GM20431 (cell line): ENCODE results near the gene PLPP7.

Experiments used
- in situ Hi-C: fragments of 300-500 bp; cut with MseI, MboI; formaldehyde crosslinking; loops from one replicate; pipeline ENCODE4 v1.15.0; 2020; ENCODE audit warnings: low sequenced_read_pairs; ENCODE audit not compliant: unreplicated experiment

PLPP7 gene

DNA sequence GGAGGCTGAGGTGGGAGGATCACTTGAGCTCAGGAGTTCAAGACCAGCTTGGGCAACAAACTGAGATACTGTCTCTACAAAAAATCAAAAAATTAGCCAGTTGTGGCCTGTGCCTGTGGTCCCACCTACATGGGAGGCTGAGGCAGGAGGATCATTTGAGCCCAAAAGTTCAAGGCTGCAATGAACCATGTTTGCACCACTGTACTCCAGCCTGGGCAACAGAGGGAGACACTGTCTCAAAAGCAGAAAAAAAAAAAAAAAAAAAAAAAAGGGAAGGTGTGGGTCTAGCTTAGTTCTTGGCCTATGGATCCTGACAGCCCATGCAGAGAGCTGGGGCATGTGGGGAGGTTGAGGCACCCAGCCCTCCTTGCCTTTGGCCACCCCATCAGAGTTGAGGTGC is 10.9 kb downstream of the PLPP7 start:
- in situ Hi-C loops: no loop called here

DNA sequence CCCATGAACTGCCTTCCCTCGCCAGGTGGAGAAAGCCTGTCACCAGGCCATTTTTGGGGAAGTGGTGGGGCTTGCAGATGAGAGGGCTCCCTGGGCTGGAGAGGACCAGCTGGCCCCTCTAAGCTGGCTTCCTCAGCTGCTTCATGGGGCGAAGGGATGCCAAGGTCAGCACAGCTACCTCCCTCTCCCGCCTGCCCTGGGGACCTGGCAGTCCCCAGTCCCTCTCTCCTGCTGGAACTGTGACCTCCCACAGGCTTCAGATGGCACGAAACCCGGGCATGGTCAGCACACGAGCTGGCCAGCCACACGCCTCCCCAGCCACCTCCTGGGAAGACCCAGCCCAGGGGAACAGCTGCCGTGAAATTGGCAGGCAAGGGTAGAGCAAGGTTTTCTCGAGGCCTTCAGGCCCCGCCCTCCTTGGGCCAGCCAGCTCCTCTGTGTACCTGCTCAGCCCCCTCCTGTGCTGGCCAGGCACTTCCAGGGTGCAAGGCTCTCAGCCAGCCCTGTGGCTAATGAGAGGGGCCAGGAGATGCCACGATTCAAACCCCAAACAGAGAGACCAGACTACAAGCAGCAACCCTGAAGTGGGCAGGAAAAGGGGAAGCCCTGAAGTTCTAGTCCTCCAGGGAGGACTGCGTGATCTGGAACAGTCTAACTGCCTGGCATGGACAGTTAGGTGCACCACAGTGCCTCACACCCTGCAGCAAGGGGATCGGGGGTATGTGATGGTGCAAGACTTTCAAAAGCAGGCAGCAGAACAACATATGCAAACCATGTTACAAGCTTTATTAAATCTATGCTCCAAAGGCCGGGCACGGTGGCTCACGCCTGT is 12.9 kb downstream of the PLPP7 start:
- in situ Hi-C loops: no loop called here

DNA sequence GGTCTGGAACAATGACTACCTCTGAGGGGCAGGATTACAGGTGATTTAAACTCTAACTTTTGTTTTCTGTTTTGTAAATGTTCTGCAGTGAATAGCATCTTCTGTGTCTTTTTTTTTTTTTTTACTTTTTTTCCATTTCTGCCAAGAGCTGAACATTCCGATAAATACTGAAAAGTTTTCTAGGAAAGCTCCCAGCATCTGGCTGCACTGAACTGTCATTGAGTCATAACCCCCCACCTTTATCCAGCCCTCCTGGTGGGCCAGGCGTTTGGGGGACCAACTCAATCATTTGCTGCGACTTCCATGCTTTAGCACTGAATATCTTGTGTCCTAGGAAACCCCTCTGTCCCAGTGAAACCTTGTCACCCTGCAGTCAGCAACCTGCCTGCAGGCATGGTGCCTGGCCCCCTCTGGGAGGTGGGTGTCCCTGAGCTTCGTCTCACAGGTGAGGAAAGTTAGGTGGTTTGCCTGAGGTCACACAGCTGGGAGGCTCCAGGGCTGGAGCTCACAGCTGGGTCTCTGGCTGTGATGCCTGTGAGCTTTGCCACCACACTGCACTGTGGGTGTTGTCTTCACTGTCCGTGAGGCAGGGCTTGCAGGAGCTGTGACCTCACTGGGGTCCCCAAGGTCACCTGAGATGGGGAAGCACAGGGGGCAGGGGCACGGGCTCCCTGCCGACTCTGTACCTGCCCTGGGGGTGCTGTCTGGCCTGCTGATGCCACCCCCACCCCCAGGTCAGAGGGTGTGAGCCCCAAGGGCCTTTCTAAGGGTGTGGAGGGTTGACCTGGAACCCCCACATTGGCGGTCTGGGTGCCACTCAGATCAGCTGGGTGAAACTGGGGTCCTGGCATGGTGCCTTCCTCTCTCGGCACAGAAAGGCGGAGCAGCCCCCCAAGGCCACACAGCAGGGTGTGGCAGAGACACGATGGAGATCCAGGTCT is 14.1 kb downstream of the PLPP7 start:
- in situ Hi-C loops: no loop called here

DNA sequence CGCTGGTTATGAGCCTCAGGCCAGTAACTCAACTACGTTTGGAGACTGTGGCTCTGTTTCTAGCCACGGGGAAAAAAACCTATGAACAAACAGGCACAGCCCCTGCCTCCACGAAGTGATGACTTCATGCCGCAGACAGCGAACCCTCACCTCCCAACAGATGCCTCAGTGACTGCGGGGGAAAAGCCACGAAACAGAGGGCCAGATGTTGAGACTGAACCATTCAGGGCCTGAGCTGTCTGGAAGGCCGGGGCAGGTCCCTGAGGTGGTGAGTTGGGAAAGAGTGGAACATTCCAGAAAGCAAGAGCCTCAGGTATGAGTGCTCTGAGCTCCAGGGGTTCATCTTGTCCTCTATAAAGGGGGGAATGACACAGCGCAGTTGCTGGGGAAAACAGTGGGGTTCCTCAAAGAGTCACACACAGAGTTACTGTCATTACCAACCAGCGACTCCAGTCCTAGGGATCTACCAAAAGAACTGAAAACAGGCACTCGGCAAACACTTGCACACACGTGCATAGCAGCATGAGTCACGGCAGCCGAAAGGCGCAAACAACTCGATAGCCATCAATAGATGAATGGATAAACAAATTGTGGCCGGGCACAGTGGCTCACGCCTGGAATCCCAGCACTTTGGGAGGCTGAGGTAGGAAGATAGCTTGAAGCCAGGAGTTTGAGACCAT is 15.3 kb downstream of the PLPP7 start:
- in situ Hi-C loops: no loop called here

DNA sequence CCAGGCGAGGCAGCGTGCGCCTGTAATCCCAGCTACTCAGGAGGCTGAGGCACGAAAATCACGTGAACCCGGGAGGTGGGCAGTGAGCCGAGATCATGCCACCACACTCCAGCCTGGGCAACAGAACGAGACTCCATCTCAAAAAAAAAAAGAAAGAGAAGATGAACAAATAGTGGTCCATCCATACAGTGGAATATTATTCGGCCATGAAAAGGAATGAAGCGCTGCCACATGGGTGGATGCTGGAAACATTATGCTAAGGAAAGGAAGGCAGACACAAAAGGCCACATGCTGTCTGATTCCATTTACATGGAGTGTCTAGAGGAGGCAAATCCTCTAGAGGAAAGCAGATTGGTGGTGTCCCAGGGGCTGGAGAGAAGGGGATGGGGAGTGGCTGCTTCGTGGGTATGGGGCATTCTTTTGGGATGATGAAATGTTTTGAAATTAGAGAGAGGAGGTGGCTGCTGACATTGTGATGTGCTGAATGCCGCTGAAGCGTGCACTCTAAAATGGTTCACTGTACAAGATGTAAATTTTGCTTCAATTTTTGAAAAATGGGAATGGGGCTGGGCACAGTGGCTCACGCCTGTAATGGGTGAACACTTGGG is 17.0 kb downstream of the PLPP7 start:
- in situ Hi-C loops: no loop called here

DNA sequence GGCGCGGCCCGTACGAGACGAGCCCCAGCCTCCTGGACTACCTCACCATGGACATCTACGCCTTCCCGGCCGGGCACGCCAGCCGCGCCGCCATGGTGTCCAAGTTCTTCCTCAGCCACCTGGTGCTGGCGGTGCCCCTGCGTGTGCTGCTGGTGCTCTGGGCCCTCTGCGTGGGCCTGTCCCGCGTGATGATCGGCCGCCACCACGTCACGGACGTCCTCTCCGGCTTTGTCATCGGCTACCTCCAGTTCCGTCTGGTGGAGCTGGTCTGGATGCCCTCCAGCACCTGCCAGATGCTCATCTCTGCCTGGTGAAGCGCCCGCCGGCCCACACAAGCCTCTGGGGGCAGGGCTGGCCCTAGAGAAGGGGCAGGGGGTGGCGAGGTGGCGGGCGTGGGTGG is 18.5 kb downstream of the PLPP7 start:
- in situ Hi-C loops: no loop called here

DNA sequence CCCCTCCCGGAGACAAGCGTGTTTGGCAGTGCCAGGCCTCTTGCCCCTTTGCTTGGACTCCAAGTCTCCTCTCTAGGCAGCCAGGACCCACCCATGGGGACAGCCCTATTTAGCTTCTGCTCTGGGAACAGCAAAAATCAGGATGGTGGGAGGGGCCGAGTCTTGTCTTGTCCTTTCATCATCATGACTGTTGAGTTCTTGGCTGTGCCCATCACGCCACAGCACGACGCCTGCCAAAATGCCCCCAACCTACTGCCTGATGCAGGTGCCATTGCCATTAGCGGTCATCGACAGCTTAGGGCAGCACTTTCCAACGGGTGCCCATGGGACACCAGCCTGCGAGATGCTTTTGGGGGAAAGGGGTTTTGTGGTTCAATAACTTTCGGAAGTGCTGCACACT is 18.9 kb downstream of the PLPP7 start:
- in situ Hi-C loops: no loop called here

DNA sequence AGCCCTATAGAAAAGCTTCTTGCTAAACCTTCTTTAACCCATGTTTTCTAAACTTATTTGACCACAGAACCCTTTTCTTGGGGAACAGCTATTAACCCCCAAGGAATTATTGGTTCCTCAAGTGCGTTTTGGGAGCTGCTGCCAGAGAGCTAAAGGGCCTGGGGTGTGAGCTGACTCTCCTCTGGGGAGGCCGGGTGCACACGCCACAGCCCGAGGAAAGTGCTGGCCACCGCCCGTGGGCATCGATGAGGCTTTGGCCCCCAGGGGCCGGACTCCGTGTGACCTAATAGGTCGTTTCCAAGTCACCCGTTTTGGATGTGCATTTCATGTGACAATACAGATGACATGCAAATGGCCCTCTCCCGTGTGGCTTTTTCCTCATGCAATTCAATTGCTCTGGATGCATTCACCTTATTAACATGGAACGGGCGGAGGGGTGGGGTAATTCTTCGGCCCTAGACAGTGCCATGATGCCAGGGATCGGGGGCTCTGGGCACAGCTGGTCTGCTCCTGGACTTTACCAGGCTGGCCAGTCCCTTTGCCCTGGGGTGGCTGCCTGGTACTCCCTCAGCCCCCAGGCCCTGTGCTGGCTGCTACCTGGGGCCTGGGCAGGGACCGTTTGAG is 19.5 kb downstream of the PLPP7 start:
- in situ Hi-C loops: no loop called here

DNA sequence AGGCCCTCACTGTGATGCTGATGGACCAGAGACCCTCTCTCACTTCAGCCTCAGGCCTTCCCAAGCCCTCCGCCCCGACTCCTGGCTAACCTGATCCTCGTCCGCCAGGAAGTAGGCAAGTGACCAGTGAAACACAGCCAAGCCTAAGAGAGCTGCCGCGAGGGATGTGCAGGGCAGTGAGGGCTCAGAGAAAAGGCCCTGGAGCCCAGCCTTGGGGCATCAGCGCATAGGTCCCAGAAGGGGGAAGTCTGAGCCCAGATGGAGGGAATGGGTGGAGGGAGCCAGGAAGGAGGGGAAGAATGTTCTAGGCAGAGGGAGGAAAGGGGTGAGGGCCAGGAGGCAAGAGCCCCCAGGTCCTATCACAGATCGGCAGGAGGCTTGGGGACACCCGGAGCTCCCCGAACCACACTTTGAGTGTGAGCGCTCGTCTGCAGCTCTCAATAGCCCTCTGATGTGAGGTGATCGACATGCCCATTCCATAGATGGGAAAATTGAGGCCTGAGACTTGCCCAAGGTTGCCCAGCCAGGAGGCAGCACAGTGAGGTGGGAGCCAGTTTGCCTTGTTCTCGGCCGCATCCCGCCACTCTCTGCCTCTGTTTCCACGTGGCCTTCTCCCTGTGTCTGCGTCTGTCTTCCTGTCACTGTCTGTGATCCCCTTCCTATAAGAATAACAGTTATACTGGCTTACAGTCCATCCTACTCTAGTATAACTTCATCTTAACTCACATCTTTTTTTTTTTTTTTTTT is 20.2 kb downstream of the PLPP7 start:
- in situ Hi-C loops: no loop called here

DNA sequence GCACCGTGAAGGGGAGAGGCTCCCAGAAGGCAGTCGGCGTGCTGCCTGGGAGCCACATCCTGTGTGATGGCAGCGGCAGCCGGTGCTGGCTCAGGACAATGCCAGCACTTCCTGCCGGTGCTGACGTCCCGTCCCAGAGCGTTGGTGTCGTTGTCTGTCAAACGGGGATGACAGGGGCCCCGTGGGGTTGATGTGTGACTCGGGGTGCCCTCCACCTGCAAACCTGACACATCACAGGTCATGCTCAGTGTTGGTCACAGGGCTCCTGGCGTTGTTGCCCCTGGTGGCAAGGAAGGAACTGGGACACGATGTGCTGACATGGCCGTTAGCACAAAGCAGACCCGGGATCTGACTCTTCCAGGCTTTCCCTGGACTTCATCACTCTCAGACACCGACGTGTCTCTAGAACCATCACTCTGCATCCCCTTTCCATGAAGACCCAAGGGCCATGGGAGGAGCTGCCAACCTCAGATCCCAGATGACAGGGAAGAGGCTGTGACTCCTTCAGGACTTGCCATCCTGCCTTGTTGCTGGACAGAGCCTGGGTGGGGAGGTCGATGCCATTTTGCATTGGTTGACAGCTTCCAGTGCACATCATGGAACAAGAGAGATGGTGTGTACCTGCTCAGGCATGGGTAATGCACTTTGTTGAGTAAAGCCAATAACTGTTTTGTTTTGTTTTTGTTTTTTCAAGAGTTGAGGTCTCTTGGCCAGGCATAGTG is 21.5 kb downstream of the PLPP7 start:
- in situ Hi-C loops: no loop called here

DNA sequence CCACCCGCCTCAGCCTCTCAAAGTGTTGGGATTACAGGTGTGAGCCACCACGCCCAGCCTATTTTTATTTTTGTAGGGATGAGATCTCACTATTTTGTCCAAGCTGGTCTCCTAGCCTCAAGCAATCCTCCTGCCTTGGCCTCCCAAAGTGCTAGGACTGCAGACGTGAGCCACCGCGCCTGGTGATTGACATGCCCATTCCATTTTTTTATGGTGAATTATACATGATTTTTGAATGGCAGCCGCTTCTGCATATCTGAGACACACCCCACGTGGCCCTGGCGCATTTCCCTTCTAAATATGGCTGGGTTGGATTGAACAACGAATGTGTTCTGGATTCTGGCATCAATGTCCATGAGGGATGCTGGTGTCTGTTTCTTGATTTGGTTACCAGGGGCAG is 22.7 kb downstream of the PLPP7 start:
- in situ Hi-C loops: no loop called here

DNA sequence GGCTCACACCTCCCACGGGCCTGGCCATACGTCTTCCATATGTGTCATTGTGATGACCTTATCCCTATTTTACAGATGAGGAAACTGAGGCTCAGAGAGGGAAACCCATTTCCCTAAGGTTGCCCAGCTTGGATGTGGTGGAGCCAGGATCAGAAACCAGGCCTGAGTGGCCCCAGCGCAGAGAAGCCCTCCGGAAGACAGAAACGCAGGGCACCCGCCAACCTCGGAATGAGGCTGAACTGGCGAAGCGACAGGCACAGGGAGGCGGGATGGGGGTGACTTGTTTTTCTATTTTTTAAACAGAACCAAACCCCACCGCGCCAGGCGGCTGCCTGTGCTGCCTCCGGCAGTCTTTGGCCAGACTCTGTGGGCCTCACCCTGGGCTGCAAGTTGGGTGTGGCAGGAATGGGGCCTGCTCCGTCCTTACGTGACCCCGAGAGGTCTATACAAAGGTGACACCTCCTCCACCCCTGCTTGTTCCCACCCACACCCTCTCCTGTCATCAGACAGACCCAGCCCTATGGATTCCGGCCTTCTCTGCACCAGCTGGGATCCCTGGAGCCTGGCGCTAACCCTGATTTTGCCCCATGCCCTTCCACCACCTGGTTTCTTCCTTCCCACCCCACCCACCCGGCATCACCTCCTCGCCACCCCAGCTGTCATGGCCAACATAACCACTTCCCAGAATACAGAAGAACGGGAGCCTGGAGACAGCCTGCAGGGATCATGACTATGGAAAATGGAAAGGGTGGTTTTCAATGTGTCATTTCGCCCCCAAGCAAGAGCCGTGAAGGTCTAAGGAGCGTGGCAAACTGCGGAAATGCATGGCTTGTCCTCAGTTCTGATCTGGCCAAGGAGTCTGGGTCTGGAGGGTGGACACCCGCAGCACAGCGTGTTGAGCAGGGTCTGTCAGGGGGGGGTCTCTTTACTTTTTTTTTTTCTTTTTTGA is 23.6 kb downstream of the PLPP7 start:
- in situ Hi-C loops: no loop called here

DNA sequence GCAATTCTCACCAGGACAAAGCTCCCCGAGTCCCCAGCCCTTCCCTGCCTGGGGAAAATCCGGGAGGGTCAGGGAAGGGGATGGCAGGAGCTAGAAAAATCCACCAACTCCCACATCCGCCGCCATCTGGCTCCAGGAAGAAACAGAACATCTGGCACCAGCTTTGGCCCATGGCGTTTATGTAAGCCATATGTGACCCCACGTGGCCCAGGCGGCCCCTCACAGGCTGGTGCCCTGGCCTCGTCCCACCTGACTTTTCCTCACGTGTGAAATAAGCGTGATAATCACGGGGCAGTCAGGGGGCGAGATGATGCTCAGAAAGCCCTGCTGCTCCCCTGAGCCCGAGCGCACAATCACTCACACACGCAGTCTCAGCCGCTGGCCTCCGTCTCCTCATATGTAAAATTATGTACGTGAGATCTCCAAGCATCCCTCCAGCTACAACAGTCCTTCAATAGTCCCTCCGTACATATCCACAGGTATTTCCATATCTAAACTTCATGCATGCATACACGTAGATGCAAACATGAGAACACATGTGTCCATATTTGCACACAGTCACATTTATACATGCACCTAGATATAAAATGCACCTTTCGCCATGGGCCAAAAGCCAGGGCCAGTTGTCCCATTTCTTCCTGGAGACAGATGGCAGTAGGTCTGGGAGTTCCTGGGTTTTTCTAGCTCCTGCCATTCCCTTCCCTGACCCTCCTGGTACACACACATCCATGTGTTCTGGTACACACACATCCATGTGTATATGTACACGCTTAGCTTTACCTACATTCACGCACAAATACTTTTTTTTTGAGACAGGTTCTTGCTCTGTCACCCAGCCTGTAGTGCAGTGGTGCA is 28.9 kb downstream of the PLPP7 start:
- in situ Hi-C loops: no loop called here

DNA sequence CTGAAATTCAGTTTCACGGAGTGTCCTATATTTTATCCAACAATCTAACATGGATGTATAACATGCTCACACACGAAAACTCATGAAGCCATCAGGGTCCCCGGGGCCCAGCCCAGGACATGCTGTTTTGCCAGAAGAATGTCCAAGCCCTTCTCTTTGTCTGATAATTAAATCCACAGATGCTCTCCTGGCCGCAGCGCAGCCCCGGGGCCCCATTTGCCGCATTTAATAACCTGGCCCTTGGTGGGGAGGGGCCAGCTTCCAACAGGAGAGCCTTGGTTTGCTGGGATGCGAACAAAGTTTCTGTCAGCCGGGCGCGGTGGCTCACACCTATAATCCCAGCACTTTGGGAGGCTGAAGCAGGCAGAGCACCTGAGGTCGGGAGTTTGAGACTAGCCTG is 30.0 kb downstream of the PLPP7 start:
- in situ Hi-C loops: no loop called here

DNA sequence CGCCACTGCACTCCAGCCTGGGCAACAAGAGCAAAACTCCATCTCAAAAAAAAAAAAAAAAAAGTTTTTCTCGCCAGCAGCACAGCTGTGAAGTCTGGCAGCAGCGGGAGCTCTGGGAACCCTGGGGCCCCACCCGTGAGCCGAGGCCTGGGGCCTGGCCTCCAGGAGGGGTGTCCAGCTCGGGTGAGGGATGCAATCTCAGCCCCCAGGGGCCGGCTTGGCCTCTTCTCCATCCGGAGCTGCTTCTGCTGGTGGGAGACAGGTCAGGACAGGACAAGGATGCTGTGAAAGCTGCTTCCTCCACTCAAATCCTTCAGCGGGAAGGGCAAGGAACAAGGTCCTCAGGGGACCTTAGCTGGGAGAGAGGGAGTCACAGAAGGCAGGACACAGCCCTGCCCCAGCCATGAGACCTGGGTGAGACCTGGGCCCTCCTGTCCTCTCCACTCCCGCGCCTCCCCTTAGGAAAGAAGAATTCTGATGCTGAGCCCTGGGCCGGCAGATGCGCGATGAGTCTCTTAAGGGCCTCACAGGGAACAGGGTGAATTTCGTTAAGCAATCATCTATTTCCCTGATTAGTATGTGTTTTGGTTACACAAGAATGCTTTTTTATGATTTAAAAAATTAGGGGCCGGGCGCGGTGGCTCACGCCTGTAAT is 30.6 kb downstream of the PLPP7 start:
- in situ Hi-C loops: no loop called here

DNA sequence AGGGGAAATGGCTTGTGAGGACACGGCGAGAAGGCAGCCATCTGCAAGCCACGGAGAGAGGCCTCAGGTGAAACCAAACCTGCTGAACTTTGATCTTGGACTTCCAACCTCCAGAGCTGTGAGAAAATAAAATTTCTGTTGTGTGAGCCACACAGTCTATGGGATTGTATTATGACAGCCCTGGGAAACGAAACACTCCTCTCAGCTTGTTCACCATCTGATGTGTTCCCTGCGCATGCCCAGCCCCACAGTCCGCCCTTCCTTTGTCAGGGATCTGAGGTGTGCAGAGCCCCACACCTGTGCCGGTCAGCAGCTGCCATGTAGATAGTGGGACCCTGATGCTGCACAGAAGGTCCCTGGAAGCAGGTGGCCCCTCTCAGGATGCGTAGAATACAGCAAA is 34.1 kb downstream of the PLPP7 start:
- in situ Hi-C loops: no loop called here
